ENCODE data around the gene IQGAP3.

DNA sequence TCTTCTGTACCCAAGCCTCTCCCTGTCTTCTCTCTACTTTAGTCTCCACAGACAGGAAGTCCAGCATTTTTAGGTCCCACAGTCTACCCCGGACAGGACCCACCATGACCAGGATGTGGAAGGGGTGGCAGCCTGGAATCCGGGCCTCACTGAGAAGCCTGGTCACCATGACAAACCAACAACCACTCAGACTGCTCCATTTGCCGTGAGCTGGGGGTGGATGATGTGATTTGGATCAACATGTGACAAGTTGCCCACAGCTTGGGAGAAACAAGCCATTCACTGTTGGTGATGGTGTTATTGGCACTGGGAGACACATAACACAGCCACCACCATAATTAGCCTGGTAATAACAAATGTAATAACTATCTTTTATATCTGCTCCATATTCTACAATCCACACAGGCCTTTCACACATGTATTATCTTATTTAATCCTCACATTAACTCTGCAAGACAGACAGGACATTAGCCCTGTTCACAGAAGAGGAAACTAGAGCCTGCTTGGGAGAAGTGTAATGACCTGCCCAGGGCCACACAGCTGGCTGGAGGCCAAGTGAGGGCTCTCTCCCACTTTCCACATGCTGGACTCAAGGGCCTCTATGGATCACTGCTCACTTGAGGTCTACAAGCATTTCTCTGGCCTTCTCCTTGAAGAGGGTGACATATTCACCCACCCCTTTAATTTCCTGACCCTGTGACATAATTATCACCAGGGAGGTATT, 94.7 kb downstream of the IQGAP3 start:
- TF ChIP-seq POLR2AphosphoS5 (IDR thresholded peaks at IDR 0.05) (no peak), POLR2A (IDR thresholded peaks at IDR 0.05) (no peak)
- TF ChIP-seq, protein P1, sequence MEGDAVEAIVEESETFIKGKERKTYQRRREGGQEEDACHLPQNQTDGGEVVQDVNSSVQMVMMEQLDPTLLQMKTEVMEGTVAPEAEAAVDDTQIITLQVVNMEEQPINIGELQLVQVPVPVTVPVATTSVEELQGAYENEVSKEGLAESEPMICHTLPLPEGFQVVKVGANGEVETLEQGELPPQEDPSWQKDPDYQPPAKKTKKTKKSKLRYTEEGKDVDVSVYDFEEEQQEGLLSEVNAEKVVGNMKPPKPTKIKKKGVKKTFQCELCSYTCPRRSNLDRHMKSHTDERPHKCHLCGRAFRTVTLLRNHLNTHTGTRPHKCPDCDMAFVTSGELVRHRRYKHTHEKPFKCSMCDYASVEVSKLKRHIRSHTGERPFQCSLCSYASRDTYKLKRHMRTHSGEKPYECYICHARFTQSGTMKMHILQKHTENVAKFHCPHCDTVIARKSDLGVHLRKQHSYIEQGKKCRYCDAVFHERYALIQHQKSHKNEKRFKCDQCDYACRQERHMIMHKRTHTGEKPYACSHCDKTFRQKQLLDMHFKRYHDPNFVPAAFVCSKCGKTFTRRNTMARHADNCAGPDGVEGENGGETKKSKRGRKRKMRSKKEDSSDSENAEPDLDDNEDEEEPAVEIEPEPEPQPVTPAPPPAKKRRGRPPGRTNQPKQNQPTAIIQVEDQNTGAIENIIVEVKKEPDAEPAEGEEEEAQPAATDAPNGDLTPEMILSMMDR (IDR thresholded peaks at IDR 0.05) = no peak

All from transverse colon (tissue), 4 donors.